Measurements from ENCODE around the gene SF3B3.

GRCh38 chr16:70614208-70614951, 90.8 kb downstream of the SF3B3 start:
- no peak for TF ChIP-seq POLR2AphosphoS5 (IDR thresholded peaks at IDR 0.05)
- no peak for TF ChIP-seq CTCF (IDR thresholded peaks at IDR 0.05)
- TF ChIP-seq POLR2A (IDR thresholded peaks at IDR 0.05; ENCODE audit: low read depth), result no peak
- no peak for TF ChIP-seq EP300 (IDR thresholded peaks at IDR 0.05)
